GM23338 (cell line): ENCODE data around the gene WDHD1. TPM values are rescaled to one million over a fixed set of nuclear protein-coding genes. Genes with fewer than 3 reads are reported as not detected.

Experiments used
- ATAC-seq: fragments of 200-7000 bp; cut with Tn5 transposase; 3 replicates; pipeline ENCODE4 v1.9.1; 2020
- DNase-seq: peaks from one replicate; pipeline ENCODE4 v3.0.0-alpha.2; 2015; ENCODE audit warnings: low spot score
- H2AFZ ChIP-seq: fragments of 200-600 bp; sonication (generic); 2 replicates; pipeline ENCODE4 v1.8.0; 2016; ENCODE audit warnings: antibody characterized with exemption, mild to moderate bottlenecking, moderate library complexity
- H3F3A ChIP-seq: fragments of 200-600 bp; sonication (generic); replicated peaks from 2 replicates; pipeline ENCODE4 v1.8.0; 2017; ENCODE audit warnings: antibody characterized with exemption, mixed run types, low read depth
- H3K27ac ChIP-seq: fragments of 200-600 bp; sonication (generic); 2 replicates; pipeline ENCODE4 v1.6.1; 2016; ENCODE audit warnings: low read depth
- H3K27me3 ChIP-seq: fragments of 200-600 bp; sonication (generic); 2 replicates; pipeline ENCODE4 v1.8.0; 2016; ENCODE audit warnings: mild to moderate bottlenecking, mixed run types, moderate library complexity; ENCODE audit not compliant: insufficient read depth
- H3K36me3 ChIP-seq: fragments of 200-600 bp; sonication (generic); 2 replicates; pipeline ENCODE4 v1.8.0; 2016; ENCODE audit warnings: mild to moderate bottlenecking; ENCODE audit not compliant: insufficient read depth
- H3K4me1 ChIP-seq: fragments of 200-600 bp; sonication (generic); 2 replicates; pipeline ENCODE4 v1.8.0; 2016; ENCODE audit warnings: mild to moderate bottlenecking, moderate library complexity; ENCODE audit not compliant: insufficient read depth
- H3K4me2 ChIP-seq: fragments of 200-600 bp; sonication (generic); 2 replicates; pipeline ENCODE4 v1.7.1; 2017; ENCODE audit warnings: mixed run types
- H3K4me3 ChIP-seq: fragments of 200-600 bp; sonication (generic); 2 replicates; pipeline ENCODE4 v1.6.1; 2016; ENCODE audit warnings: mixed run types
- H3K79me2 ChIP-seq: fragments of 200-600 bp; sonication (generic); replicated peaks from 2 replicates; pipeline ENCODE4 v1.8.0; 2017; ENCODE audit warnings: mild to moderate bottlenecking; ENCODE audit not compliant: insufficient read depth
- H3K9me2 ChIP-seq: fragments of 200-600 bp; sonication (generic); 2 replicates; pipeline ENCODE4 v1.8.0; 2017; ENCODE audit not compliant: insufficient read depth
- H4K20me1 ChIP-seq: fragments of 200-600 bp; sonication (generic); replicated peaks from 2 replicates; pipeline ENCODE4 v1.8.0; 2017; ENCODE audit warnings: mild to moderate bottlenecking; ENCODE audit not compliant: insufficient read depth
- H3K27ac Mint-ChIP-seq: 2 replicates; pipeline ENCODE4 v1.8.0; 2020; ENCODE audit warnings: inconsistent platforms, mild to moderate bottlenecking, moderate library complexity, mixed read lengths
- H3K27me3 Mint-ChIP-seq: 3 replicates; pipeline ENCODE4 v1.8.0; 2022; ENCODE audit warnings: low read depth, mild to moderate bottlenecking, moderate library complexity, mixed read lengths, inconsistent platforms; ENCODE audit not compliant: insufficient read depth, poor library complexity
- H3K36me3 Mint-ChIP-seq: 3 replicates; pipeline ENCODE4 v1.8.0; 2021; ENCODE audit warnings: low read depth, mild to moderate bottlenecking, inconsistent platforms, moderate library complexity, mixed read lengths
- H3K4me1 Mint-ChIP-seq: 3 replicates; pipeline ENCODE4 v1.8.0; 2020; ENCODE audit warnings: mild to moderate bottlenecking, inconsistent platforms, mixed read lengths
- H3K4me3 Mint-ChIP-seq: 3 replicates; pipeline ENCODE4 v1.8.0; 2021; ENCODE audit warnings: moderate library complexity, mild to moderate bottlenecking, inconsistent platforms, mixed read lengths
- H3K9me3 Mint-ChIP-seq: 3 replicates; pipeline ENCODE4 v1.8.0; 2020; ENCODE audit warnings: moderate library complexity, mild to moderate bottlenecking, inconsistent platforms, mixed read lengths
- CREB1 ChIP-seq: fragments of 250-450 bp; sonication (Bioruptor Pico); IDR thresholded peaks from 2 replicates; pipeline ENCODE4 v1.5.0; 2020; ENCODE audit warnings: low read depth, mild to moderate bottlenecking, moderate library complexity
- EZH2 ChIP-seq: fragments of 200-600 bp; sonication (generic); IDR thresholded peaks from one replicate; pipeline ENCODE4 v1.8.0; 2017; ENCODE audit warnings: antibody characterized with exemption, mild to moderate bottlenecking, low read depth; ENCODE audit not compliant: unreplicated experiment
- EZH2phosphoT487 ChIP-seq: fragments of 200-600 bp; sonication (generic); IDR thresholded peaks from one replicate; pipeline ENCODE4 v1.8.1; 2018; ENCODE audit warnings: antibody characterized with exemption; ENCODE audit not compliant: unreplicated experiment
- JUNB ChIP-seq: IDR thresholded peaks from one replicate; pipeline ENCODE4 v1.6.1; 2016; ENCODE audit warnings: antibody characterized with exemption; ENCODE audit not compliant: unreplicated experiment
- NANOG ChIP-seq: IDR thresholded peaks from 2 replicates; pipeline ENCODE4 v1.6.1; 2016; ENCODE audit warnings: antibody characterized with exemption, borderline replicate concordance
- POLR2AphosphoS5 ChIP-seq: IDR thresholded peaks from 2 replicates; pipeline ENCODE4 v1.6.1; 2016; ENCODE audit warnings: antibody characterized with exemption, low read depth
- STAT1 ChIP-seq: IDR thresholded peaks from one replicate; pipeline ENCODE4 v1.6.1; 2016; ENCODE audit warnings: antibody characterized with exemption; ENCODE audit not compliant: unreplicated experiment
- ZNF114 ChIP-seq: fragments of 250-450 bp; sonication (Bioruptor Pico); IDR thresholded peaks from 2 replicates; pipeline ENCODE4 v1.5.0; 2020; ENCODE audit warnings: mild to moderate bottlenecking, moderate library complexity
- ZNF331 ChIP-seq: fragments of 250-450 bp; sonication (Bioruptor Pico); IDR thresholded peaks from 2 replicates; pipeline ENCODE4 v1.5.0; 2020; ENCODE audit warnings: low read depth, mild to moderate bottlenecking, moderate library complexity
- polyA plus RNA-seq: library from polyadenylated mRNA; unstranded; fragments of >200 nt; fragmentation: Nextera tagmentation; extraction: Ambion mirVana; gene quantifications from 2 replicates; pipeline ENCODE4 v1.2.1, GENCODE V29; 2016
- total RNA-seq: library from RNA; depleted of rRNA; stranded (reverse); fragments of >200 nt; shearing (Covaris generic); gene quantifications from 2 replicates; pipeline ENCODE4 v1.2.3, GENCODE V29; 2014
- TF ChIP-seq, protein P1 (sequence below): IDR thresholded peaks from 2 replicates; pipeline ENCODE4 v1.6.1; 2016; ENCODE audit warnings: antibody characterized with exemption
- TF ChIP-seq, protein P2 (sequence below): IDR thresholded peaks from one replicate; pipeline ENCODE4 v1.6.1; 2018; ENCODE audit warnings: antibody characterized with exemption; ENCODE audit not compliant: unreplicated experiment
- TF ChIP-seq, protein P3 (sequence below), 2 experiments: fragments of 200-600 bp in 1 of 2; sonication (generic) in 1 of 2; conservative IDR thresholded peaks; 2 replicates each; pipeline versions ENCODE4 v1.5.1 to v1.6.1; 2016 to 2017; ENCODE audit warnings: antibody characterized with exemption in 2 of 2, low read depth in 2 of 2, mild to moderate bottlenecking in 2 of 2, moderate library complexity in 1 of 2
- TF ChIP-seq, protein P4 (sequence below): fragments of 250-450 bp; sonication (Bioruptor Pico); IDR thresholded peaks from 2 replicates; pipeline ENCODE4 v1.5.0; 2020; ENCODE audit warnings: mild to moderate bottlenecking, moderate library complexity

Gene WDHD1
- total and polyA plus RNA-seq, 2 experiments from 2014 or later = 48.8 to 65.4 TPM

DNA sequence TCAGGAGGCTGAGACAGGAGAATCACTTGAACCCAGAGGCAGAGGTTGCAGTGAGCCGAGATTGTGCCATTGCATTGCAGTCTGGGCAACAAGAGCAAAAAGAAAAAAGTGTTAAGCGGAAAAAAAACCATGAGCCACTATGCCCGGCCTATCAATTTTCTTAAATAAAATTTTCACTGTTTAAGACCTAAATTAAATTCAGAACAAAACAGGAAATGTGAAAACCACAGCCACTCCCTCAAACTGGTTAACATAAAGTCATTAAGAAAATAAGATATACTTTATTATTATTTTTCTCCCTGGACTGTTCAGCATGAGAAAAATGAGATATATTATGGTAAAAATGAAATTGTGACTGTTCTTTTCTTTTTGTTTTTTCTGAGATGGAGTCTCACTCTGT, 79.7 kb downstream of the WDHD1 start:
- peaks cover 26% of the 10 kb centered on the region for H3K36me3 ChIP-seq

More for the DNA sequence above, 79.7 kb downstream of the WDHD1 start:
- Histone ChIP-seq H4K20me1 (no peaks in the 10 kb centered on the region), H2AFZ (no peak overlapping the region), H3K9me2 (no peaks in the 10 kb centered on the region), H3K4me3 (no peak overlapping the region), H3K79me2 (peaks cover 7% of the 10 kb centered on the region; the same call in 1 of the 2 replicates), H3K4me1 (no peaks in the 10 kb centered on the region), H3K27me3 (no peaks in the 10 kb centered on the region), H3F3A (no peaks in the 10 kb centered on the region), H3K27ac (no peak overlapping the region), H3K4me2 (no peak overlapping the region)
- Mint-ChIP-seq H3K9me3 (peaks cover 33% of the 10 kb centered on the region), H3K27ac (no peak overlapping the region), H3K4me3 (no peak overlapping the region), H3K27me3 (peaks cover 7% of the 10 kb centered on the region), H3K36me3 (peaks cover 81% of the 10 kb centered on the region), H3K4me1 (peaks cover 17% of the 10 kb centered on the region; the same call in 2 of the 3 replicates)
- DNase-seq = no peak
- no peak for TF ChIP-seq STAT1
- no peak for TF ChIP-seq NANOG
- TF ChIP-seq, protein P1, sequence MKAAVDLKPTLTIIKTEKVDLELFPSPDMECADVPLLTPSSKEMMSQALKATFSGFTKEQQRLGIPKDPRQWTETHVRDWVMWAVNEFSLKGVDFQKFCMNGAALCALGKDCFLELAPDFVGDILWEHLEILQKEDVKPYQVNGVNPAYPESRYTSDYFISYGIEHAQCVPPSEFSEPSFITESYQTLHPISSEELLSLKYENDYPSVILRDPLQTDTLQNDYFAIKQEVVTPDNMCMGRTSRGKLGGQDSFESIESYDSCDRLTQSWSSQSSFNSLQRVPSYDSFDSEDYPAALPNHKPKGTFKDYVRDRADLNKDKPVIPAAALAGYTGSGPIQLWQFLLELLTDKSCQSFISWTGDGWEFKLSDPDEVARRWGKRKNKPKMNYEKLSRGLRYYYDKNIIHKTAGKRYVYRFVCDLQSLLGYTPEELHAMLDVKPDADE = no peak
- no peak for TF ChIP-seq EZH2
- TF ChIP-seq, protein P2, sequence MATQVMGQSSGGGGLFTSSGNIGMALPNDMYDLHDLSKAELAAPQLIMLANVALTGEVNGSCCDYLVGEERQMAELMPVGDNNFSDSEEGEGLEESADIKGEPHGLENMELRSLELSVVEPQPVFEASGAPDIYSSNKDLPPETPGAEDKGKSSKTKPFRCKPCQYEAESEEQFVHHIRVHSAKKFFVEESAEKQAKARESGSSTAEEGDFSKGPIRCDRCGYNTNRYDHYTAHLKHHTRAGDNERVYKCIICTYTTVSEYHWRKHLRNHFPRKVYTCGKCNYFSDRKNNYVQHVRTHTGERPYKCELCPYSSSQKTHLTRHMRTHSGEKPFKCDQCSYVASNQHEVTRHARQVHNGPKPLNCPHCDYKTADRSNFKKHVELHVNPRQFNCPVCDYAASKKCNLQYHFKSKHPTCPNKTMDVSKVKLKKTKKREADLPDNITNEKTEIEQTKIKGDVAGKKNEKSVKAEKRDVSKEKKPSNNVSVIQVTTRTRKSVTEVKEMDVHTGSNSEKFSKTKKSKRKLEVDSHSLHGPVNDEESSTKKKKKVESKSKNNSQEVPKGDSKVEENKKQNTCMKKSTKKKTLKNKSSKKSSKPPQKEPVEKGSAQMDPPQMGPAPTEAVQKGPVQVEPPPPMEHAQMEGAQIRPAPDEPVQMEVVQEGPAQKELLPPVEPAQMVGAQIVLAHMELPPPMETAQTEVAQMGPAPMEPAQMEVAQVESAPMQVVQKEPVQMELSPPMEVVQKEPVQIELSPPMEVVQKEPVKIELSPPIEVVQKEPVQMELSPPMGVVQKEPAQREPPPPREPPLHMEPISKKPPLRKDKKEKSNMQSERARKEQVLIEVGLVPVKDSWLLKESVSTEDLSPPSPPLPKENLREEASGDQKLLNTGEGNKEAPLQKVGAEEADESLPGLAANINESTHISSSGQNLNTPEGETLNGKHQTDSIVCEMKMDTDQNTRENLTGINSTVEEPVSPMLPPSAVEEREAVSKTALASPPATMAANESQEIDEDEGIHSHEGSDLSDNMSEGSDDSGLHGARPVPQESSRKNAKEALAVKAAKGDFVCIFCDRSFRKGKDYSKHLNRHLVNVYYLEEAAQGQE = no peak
- TF ChIP-seq CREB1 (CRISPR knock-in tag) = no peak
- TF ChIP-seq, protein P3, sequence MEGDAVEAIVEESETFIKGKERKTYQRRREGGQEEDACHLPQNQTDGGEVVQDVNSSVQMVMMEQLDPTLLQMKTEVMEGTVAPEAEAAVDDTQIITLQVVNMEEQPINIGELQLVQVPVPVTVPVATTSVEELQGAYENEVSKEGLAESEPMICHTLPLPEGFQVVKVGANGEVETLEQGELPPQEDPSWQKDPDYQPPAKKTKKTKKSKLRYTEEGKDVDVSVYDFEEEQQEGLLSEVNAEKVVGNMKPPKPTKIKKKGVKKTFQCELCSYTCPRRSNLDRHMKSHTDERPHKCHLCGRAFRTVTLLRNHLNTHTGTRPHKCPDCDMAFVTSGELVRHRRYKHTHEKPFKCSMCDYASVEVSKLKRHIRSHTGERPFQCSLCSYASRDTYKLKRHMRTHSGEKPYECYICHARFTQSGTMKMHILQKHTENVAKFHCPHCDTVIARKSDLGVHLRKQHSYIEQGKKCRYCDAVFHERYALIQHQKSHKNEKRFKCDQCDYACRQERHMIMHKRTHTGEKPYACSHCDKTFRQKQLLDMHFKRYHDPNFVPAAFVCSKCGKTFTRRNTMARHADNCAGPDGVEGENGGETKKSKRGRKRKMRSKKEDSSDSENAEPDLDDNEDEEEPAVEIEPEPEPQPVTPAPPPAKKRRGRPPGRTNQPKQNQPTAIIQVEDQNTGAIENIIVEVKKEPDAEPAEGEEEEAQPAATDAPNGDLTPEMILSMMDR (conservative IDR thresholded peaks at IDR 0.05; ENCODE audit: low read depth in 2 of 2) = no peak
- no peak for TF ChIP-seq POLR2AphosphoS5
- TF ChIP-seq ZNF331 (CRISPR knock-in tag) = no peak
- TF ChIP-seq, protein P4, sequence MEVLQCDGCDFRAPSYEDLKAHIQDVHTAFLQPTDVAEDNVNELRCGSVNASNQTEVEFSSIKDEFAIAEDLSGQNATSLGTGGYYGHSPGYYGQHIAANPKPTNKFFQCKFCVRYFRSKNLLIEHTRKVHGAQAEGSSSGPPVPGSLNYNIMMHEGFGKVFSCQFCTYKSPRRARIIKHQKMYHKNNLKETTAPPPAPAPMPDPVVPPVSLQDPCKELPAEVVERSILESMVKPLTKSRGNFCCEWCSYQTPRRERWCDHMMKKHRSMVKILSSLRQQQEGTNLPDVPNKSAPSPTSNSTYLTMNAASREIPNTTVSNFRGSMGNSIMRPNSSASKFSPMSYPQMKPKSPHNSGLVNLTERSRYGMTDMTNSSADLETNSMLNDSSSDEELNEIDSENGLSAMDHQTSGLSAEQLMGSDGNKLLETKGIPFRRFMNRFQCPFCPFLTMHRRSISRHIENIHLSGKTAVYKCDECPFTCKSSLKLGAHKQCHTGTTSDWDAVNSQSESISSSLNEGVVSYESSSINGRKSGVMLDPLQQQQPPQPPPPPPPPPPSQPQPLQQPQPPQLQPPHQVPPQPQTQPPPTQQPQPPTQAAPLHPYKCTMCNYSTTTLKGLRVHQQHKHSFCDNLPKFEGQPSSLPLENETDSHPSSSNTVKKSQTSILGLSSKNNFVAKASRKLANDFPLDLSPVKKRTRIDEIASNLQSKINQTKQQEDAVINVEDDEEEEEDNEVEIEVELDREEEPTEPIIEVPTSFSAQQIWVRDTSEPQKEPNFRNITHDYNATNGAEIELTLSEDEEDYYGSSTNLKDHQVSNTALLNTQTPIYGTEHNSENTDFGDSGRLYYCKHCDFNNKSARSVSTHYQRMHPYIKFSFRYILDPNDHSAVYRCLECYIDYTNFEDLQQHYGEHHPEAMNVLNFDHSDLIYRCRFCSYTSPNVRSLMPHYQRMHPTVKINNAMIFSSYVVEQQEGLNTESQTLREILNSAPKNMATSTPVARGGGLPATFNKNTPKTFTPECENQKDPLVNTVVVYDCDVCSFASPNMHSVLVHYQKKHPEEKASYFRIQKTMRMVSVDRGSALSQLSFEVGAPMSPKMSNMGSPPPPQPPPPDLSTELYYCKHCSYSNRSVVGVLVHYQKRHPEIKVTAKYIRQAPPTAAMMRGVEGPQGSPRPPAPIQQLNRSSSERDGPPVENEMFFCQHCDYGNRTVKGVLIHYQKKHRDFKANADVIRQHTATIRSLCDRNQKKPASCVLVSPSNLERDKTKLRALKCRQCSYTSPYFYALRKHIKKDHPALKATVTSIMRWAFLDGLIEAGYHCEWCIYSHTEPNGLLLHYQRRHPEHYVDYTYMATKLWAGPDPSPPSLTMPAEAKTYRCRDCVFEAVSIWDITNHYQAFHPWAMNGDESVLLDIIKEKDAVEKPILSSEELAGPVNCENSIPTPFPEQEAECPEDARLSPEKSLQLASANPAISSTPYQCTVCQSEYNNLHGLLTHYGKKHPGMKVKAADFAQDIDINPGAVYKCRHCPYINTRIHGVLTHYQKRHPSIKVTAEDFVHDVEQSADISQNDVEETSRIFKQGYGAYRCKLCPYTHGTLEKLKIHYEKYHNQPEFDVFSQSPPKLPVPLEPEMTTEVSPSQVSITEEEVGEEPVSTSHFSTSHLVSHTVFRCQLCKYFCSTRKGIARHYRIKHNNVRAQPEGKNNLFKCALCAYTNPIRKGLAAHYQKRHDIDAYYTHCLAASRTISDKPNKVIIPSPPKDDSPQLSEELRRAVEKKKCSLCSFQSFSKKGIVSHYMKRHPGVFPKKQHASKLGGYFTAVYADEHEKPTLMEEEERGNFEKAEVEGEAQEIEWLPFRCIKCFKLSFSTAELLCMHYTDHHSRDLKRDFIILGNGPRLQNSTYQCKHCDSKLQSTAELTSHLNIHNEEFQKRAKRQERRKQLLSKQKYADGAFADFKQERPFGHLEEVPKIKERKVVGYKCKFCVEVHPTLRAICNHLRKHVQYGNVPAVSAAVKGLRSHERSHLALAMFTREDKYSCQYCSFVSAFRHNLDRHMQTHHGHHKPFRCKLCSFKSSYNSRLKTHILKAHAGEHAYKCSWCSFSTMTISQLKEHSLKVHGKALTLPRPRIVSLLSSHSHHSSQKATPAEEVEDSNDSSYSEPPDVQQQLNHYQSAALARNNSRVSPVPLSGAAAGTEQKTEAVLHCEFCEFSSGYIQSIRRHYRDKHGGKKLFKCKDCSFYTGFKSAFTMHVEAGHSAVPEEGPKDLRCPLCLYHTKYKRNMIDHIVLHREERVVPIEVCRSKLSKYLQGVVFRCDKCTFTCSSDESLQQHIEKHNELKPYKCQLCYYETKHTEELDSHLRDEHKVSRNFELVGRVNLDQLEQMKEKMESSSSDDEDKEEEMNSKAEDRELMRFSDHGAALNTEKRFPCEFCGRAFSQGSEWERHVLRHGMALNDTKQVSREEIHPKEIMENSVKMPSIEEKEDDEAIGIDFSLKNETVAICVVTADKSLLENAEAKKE (CRISPR knock-in tag) = no peak
- TF ChIP-seq EZH2phosphoT487 = no peak
- no peak for TF ChIP-seq ZNF114
- TF ChIP-seq JUNB = no peak
- no peak for ATAC-seq
